Suprapubic skin (tissue), 4 donors: Measurements from ENCODE around the gene HMGB4. TPM values are rescaled to one million over a fixed set of nuclear protein-coding genes. Genes with fewer than 3 reads are reported as not detected.

ENCODE experiments used
- DNase-seq, 2 donors: peaks; one replicate each; pipeline ENCODE4 v3.0.0-alpha.2; 2019; ENCODE audit warnings: low spot score in 2 of 2
- H3K27ac ChIP-seq: fragments of 200-600 bp; sonication (generic); one replicate; pipeline ENCODE4 v1.5.1; 2019
- H3K27me3 ChIP-seq: fragments of 200-600 bp; sonication (generic); one replicate; pipeline ENCODE4 v1.5.1; 2019
- H3K36me3 ChIP-seq: fragments of 200-600 bp; sonication (generic); one replicate; pipeline ENCODE4 v1.5.1; 2019
- H3K4me1 ChIP-seq: fragments of 200-600 bp; sonication (generic); one replicate; pipeline ENCODE4 v1.5.1; 2019
- H3K4me3 ChIP-seq: fragments of 200-600 bp; sonication (generic); one replicate; pipeline ENCODE4 v1.5.1; 2019; ENCODE audit warnings: mild to moderate bottlenecking
- H3K9me3 ChIP-seq: fragments of 200-600 bp; sonication (generic); one replicate; pipeline ENCODE4 v1.5.1; 2019
- EP300 ChIP-seq: sonication (generic); formaldehyde crosslinking; IDR thresholded peaks from one replicate; pipeline ENCODE4 v1.6.1; 2017; ENCODE audit warnings: antibody characterized with exemption
- POLR2A ChIP-seq, 2 donors: fragments of 450-650 bp; IDR thresholded peaks; one replicate each; pipeline ENCODE4 v1.6.1; 2017; ENCODE audit warnings: antibody characterized with exemption in 2 of 2, mild to moderate bottlenecking in 2 of 2, moderate library complexity in 2 of 2
- POLR2AphosphoS5 ChIP-seq, 3 donors: sonication (generic); formaldehyde crosslinking; IDR thresholded peaks; one replicate each; pipeline ENCODE4 v1.6.1; 2017; ENCODE audit warnings: antibody characterized with exemption in 3 of 3
- WGBS: methylation state at CpG from one replicate; pipeline ENCODE4 v1.1.5; 2018; 5-methylcytosine and 5-hydroxymethylcytosine counted together
- total RNA-seq, 4 donors: library from RNA; depleted of rRNA; stranded (reverse); fragments of >200 nt; gene quantifications; one replicate each; pipeline ENCODE4 v1.1.0, GENCODE V29; 2016
- TF ChIP-seq, protein P1 (sequence below), 2 donors: fragments of 200-600 bp in 1 of 2; fragments of 450-650 bp in 1 of 2; sonication (generic) in 1 of 2; IDR thresholded peaks; one replicate each; pipeline ENCODE4 v1.5.1; 2016 to 2019; ENCODE audit warnings: antibody characterized with exemption in 2 of 2, mild to moderate bottlenecking in 1 of 2, moderate library complexity in 1 of 2

Gene HMGB4, protein sequence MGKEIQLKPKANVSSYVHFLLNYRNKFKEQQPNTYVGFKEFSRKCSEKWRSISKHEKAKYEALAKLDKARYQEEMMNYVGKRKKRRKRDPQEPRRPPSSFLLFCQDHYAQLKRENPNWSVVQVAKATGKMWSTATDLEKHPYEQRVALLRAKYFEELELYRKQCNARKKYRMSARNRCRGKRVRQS
- total RNA-seq = not detected

DNA sequence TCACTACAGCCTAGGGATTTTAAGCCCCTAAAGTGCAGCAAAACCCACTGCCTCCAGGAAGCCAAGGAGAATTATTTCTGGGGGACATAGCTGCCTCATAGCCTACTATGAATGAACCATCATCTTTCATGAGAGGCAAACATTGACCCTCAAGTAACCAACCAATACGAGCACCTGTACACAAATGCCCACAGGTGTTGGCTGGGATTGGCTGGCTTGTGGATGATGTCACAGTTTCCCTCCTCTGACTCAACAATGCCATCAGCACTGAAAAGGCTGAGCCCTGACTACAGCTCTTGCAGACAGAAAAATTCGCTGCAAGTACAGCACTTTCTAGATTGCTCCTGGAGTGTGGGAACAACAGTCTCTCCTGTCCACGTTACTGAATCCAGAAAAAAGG is at the start of gene HMGB4:
HMGB4 (plus strand) TSS at position 301 of the 400 bp plus-strand sequence. CDS start 113 bp downstream, outside the sequence.
- WGBS = 80% methylated on average over 3 of the region's 3 CpGs

DNA sequence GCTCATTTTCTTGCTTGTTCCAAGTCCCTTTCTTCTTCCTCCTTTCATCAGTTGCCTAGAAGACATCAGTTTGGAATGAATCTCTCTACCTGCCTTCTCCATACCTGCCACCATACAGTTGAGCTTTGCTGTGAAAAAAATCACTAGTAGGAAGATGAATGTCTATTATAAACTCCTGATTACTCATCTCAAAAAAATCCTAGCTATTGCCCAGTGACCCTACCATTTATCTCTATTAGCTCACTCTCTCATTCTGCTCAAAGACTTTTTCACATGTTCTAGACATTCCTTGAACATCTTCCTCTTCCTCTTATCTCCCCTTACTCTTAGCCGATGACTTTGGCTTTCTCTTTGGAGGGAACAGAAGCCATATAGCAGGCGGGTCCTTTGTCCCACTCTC is 49.7 kb upstream of the HMGB4 start:
- TF ChIP-seq POLR2AphosphoS5 (IDR thresholded peaks at IDR 0.05) (no peak), POLR2A (IDR thresholded peaks at IDR 0.05) (no peak), EP300 (no peak)
- TF ChIP-seq, protein P1, sequence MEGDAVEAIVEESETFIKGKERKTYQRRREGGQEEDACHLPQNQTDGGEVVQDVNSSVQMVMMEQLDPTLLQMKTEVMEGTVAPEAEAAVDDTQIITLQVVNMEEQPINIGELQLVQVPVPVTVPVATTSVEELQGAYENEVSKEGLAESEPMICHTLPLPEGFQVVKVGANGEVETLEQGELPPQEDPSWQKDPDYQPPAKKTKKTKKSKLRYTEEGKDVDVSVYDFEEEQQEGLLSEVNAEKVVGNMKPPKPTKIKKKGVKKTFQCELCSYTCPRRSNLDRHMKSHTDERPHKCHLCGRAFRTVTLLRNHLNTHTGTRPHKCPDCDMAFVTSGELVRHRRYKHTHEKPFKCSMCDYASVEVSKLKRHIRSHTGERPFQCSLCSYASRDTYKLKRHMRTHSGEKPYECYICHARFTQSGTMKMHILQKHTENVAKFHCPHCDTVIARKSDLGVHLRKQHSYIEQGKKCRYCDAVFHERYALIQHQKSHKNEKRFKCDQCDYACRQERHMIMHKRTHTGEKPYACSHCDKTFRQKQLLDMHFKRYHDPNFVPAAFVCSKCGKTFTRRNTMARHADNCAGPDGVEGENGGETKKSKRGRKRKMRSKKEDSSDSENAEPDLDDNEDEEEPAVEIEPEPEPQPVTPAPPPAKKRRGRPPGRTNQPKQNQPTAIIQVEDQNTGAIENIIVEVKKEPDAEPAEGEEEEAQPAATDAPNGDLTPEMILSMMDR (IDR thresholded peaks at IDR 0.05) = no peak
- no peak for DNase-seq
- H3K36me3 ChIP-seq = no peaks in the 10 kb centered on the region
- no peak overlapping the region for H3K27ac ChIP-seq
- WGBS = 88% methylated on average over 2 of the region's 2 CpGs
- peaks cover 1% of the 10 kb centered on the region for H3K9me3 ChIP-seq
- H3K4me1 ChIP-seq = no peaks in the 10 kb centered on the region
- no peak overlapping the region for H3K4me3 ChIP-seq
- no peaks in the 10 kb centered on the region for H3K27me3 ChIP-seq

More for the DNA sequence above, at the start of gene HMGB4:
- H3K36me3 ChIP-seq = no peaks in the 10 kb centered on the region
- no peak within 1 kb of the TSS for H3K4me3 ChIP-seq
- no peaks in the 10 kb centered on the region for H3K27me3 ChIP-seq
- H3K27ac ChIP-seq = no peak within 1 kb of the TSS
- no peaks in the 10 kb centered on the region for H3K4me1 ChIP-seq
- TF ChIP-seq, protein P1 (IDR thresholded peaks at IDR 0.05) = no peak
- no peak for TF ChIP-seq POLR2AphosphoS5 (IDR thresholded peaks at IDR 0.05)
- TF ChIP-seq EP300 = no peak
- TF ChIP-seq POLR2A (IDR thresholded peaks at IDR 0.05) = no peak
- H3K9me3 ChIP-seq = no peaks in the 10 kb centered on the region
- no peak for DNase-seq

DNA sequence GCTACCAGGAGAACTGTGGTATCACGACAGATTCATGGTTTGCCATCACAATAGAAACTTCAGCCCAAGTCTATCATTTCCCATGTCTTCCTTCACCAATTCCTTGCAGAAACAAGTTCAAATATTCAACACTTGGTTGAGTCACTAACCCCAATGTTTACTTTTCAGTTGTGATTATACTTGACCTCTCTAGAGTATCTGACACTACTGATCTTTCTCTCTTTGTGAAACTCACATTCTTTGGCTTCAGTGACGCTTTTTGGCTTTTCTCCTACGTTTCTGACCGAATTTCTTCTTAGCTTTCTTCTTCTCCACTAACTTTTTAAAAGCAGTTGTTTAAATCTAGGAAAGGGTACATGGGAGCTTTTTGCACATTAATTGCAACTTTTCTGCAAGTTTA is 48.8 kb upstream of the HMGB4 start:
- DNase-seq = no peak
- 75% methylated on average over 4 of the region's 4 CpGs for WGBS
- Histone ChIP-seq H3K9me3 (no peaks in the 10 kb centered on the region), H3K36me3 (no peaks in the 10 kb centered on the region), H3K27ac (no peak overlapping the region), H3K4me3 (no peak overlapping the region), H3K27me3 (peaks cover 2% of the 10 kb centered on the region), H3K4me1 (no peaks in the 10 kb centered on the region)
- TF ChIP-seq POLR2AphosphoS5 (IDR thresholded peaks at IDR 0.05) (no peak), POLR2A (IDR thresholded peaks at IDR 0.05) (no peak), EP300 (no peak)
- TF ChIP-seq, protein P1 (IDR thresholded peaks at IDR 0.05) = no peak

DNA sequence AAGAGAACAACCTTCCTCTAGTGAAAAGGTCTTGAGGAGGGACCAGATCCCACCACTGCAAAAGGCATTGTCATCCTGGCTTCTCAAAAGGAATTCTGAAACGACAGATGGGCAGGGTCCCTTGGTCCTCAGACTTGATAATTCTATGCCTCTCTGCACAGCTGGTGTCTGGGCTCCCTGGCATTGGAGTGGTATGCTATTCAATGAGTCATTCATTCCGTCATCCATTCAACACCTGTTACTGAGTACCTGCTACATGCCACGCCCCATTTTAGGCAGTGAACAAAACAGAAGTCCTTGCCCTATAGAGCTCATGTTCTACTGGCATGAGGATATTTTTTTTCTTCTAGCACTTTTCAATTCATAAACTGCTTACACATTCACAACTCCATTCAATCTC is 45.8 kb upstream of the HMGB4 start:
- Histone ChIP-seq H3K4me3 (no peak overlapping the region), H3K27ac (no peak overlapping the region), H3K4me1 (no peaks in the 10 kb centered on the region), H3K36me3 (no peaks in the 10 kb centered on the region), H3K9me3 (no peaks in the 10 kb centered on the region), H3K27me3 (peaks cover 4% of the 10 kb centered on the region)
- DNase-seq = no peak
- WGBS = 66% methylated on average over 3 of the region's 3 CpGs
- TF ChIP-seq, protein P1 (IDR thresholded peaks at IDR 0.05) = no peak

DNA sequence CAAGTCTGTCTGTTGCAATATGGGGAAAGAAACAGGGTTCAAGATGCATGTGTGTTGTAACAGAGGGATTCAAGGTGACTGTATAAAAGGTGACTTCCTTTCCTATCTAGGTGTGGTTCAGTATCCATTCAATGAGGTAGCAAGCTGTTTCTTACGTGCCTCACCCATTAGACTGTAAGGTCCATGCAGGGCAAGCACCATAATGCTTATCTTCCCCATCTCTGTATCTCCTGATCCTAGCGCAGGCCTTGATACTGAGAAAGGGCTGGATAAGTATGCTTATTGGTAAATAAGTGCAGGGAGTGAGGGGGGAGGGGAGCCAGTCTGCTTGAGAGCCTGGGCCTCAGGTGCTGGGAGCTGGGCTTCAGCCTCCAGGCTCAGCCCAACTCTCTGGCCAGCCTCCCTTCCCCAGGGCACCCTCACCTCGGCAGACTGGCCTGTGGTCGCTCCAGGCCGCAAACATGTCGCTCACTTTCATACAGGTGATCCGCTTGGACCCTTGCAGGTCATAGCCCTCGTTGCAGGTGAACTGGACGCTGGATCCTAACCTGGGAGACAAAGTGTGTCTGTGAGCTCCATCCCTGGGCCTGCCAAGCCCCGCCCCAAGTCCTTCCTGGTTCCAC is 44.5 kb upstream of the HMGB4 start:
- 81% methylated on average over 10 of the region's 10 CpGs for WGBS
- Histone ChIP-seq H3K27me3 (peaks cover 4% of the 10 kb centered on the region), H3K9me3 (no peaks in the 10 kb centered on the region), H3K27ac (no peak overlapping the region), H3K4me3 (no peak overlapping the region), H3K36me3 (no peaks in the 10 kb centered on the region), H3K4me1 (no peaks in the 10 kb centered on the region)
- TF ChIP-seq POLR2AphosphoS5 (IDR thresholded peaks at IDR 0.05) (no peak), POLR2A (IDR thresholded peaks at IDR 0.05) (no peak), EP300 (no peak)
- TF ChIP-seq, protein P1 (IDR thresholded peaks at IDR 0.05) = no peak
- DNase-seq = no peak
